Effector memory CD4-positive, alpha-beta T cell (primary cell): Measurements from ENCODE around the gene MICAL2.

Experiments used
- DNase-seq, 3 donors: peaks; one replicate each; pipeline ENCODE4 v3.0.0-alpha.2; 2020
- H3K27ac ChIP-seq: 2 replicates; pipeline ENCODE4 v1.7.0; 2013; ENCODE audit warnings: mild to moderate bottlenecking, low read length, moderate library complexity; ENCODE audit not compliant: insufficient read depth, poor library complexity, severe bottlenecking
- H3K27me3 ChIP-seq: replicated peaks from 2 replicates; pipeline ENCODE4 v1.7.0; 2013; ENCODE audit warnings: mild to moderate bottlenecking, low read length; ENCODE audit not compliant: insufficient read depth, control insufficient read depth, poor library complexity, severe bottlenecking
- H3K36me3 ChIP-seq: 2 replicates; pipeline ENCODE4 v1.7.0; 2013; ENCODE audit warnings: mild to moderate bottlenecking, low read length, moderate library complexity; ENCODE audit not compliant: control insufficient read depth, insufficient read depth
- H3K4me1 ChIP-seq: 2 replicates; pipeline ENCODE4 v1.7.0; 2013; ENCODE audit warnings: low read length, mild to moderate bottlenecking; ENCODE audit not compliant: control insufficient read depth, insufficient read depth, poor library complexity, severe bottlenecking
- H3K4me3 ChIP-seq: 2 replicates; pipeline ENCODE4 v1.7.0; 2013; ENCODE audit warnings: low read length, low read depth, mild to moderate bottlenecking; ENCODE audit not compliant: insufficient read depth, poor library complexity, severe bottlenecking
- H3K9me3 ChIP-seq: 2 replicates; pipeline ENCODE4 v1.7.0; 2013; ENCODE audit warnings: mild to moderate bottlenecking, low read length, moderate library complexity; ENCODE audit not compliant: control insufficient read depth

MICAL2 gene

GRCh38 chr11:12288931-12289666, 178.7 kb downstream of the MICAL2 start:
- Histone ChIP-seq H3K27ac (no peak overlapping the region), H3K27me3 (no peaks in the 10 kb centered on the region), H3K4me3 (no peak overlapping the region), H3K36me3 (no peaks in the 10 kb centered on the region), H3K4me1 (peaks cover 5% of the 10 kb centered on the region), H3K9me3 (no peaks in the 10 kb centered on the region)
- no peak for DNase-seq

GRCh38 chr11:12289667-12290476, 179.5 kb downstream of the MICAL2 start:
- peaks cover 5% of the 10 kb centered on the region for H3K4me1 ChIP-seq
- H3K36me3 ChIP-seq, result no peaks in the 10 kb centered on the region
- no peaks in the 10 kb centered on the region for H3K27me3 ChIP-seq
- no peaks in the 10 kb centered on the region for H3K9me3 ChIP-seq
- no peak overlapping the region for H3K27ac ChIP-seq
- no peak for DNase-seq
- no peak overlapping the region for H3K4me3 ChIP-seq

- Histone ChIP-seq H3K4me1 (peaks cover 5% of the 10 kb centered on the region), H3K27me3 (no peaks in the 10 kb centered on the region), H3K36me3 (no peaks in the 10 kb centered on the region)
Observed at GRCh38 chr11:12290477-12290922, 180.1 kb downstream of the MICAL2 start.

GRCh38 chr11:12291313-12291712, 180.9 kb downstream of the MICAL2 start:
- H3K36me3 ChIP-seq, result no peaks in the 10 kb centered on the region

More at GRCh38 chr11:12290477-12290922, 180.1 kb downstream of the MICAL2 start:
- no peak overlapping the region for H3K27ac ChIP-seq
- H3K4me3 ChIP-seq, result no peak overlapping the region
- no peaks in the 10 kb centered on the region for H3K9me3 ChIP-seq
- no peak for DNase-seq

GRCh38 chr11:12291766-12292165, 181.4 kb downstream of the MICAL2 start:
- Histone ChIP-seq H3K36me3 (no peaks in the 10 kb centered on the region), H3K9me3 (no peaks in the 10 kb centered on the region), H3K4me1 (peaks cover 5% of the 10 kb centered on the region), H3K27me3 (no peaks in the 10 kb centered on the region), H3K27ac (no peak overlapping the region), H3K4me3 (no peak overlapping the region)
- no peak for DNase-seq

More at GRCh38 chr11:12291313-12291712, 180.9 kb downstream of the MICAL2 start:
- no peak overlapping the region for H3K4me3 ChIP-seq
- H3K4me1 ChIP-seq, result peaks cover 5% of the 10 kb centered on the region
- H3K27ac ChIP-seq, result no peak overlapping the region
- DNase-seq, result no peak
- H3K9me3 ChIP-seq, result no peaks in the 10 kb centered on the region
- H3K27me3 ChIP-seq, result no peaks in the 10 kb centered on the region

GRCh38 chr11:12292766-12293165, 182.4 kb downstream of the MICAL2 start:
- DNase-seq, result no peak
- no peak overlapping the region for H3K27ac ChIP-seq

GRCh38 chr11:12293486-12293885, 183.1 kb downstream of the MICAL2 start:
- no peak overlapping the region for H3K27ac ChIP-seq
- no peaks in the 10 kb centered on the region for H3K27me3 ChIP-seq
- H3K4me1 ChIP-seq, result peaks cover 5% of the 10 kb centered on the region
- no peak overlapping the region for H3K4me3 ChIP-seq
- no peak for DNase-seq
- no peaks in the 10 kb centered on the region for H3K36me3 ChIP-seq
- H3K9me3 ChIP-seq, result peaks cover 2% of the 10 kb centered on the region

More at GRCh38 chr11:12292766-12293165, 182.4 kb downstream of the MICAL2 start:
- H3K9me3 ChIP-seq, result no peaks in the 10 kb centered on the region
- no peaks in the 10 kb centered on the region for H3K36me3 ChIP-seq
- no peaks in the 10 kb centered on the region for H3K27me3 ChIP-seq
- no peak overlapping the region for H3K4me3 ChIP-seq
- H3K4me1 ChIP-seq, result peaks cover 5% of the 10 kb centered on the region

- Histone ChIP-seq H3K9me3 (peaks cover 4% of the 10 kb centered on the region), H3K4me1 (peaks cover 5% of the 10 kb centered on the region), H3K4me3 (no peak overlapping the region), H3K36me3 (no peaks in the 10 kb centered on the region), H3K27me3 (no peaks in the 10 kb centered on the region), H3K27ac (no peak overlapping the region)
- no peak for DNase-seq
Observed at GRCh38 chr11:12294613-12295012, 184.2 kb downstream of the MICAL2 start.

- H3K9me3 ChIP-seq, result peaks cover 4% of the 10 kb centered on the region
- H3K36me3 ChIP-seq, result no peaks in the 10 kb centered on the region
- H3K27me3 ChIP-seq, result no peaks in the 10 kb centered on the region
- DNase-seq, result no peak
- H3K27ac ChIP-seq, result no peak overlapping the region
- no peak overlapping the region for H3K4me3 ChIP-seq
- H3K4me1 ChIP-seq, result no peaks in the 10 kb centered on the region
Observed at GRCh38 chr11:12295943-12296342, 185.6 kb downstream of the MICAL2 start.

- H3K9me3 ChIP-seq, result peaks cover 4% of the 10 kb centered on the region
- H3K4me1 ChIP-seq, result no peaks in the 10 kb centered on the region
- no peaks in the 10 kb centered on the region for H3K27me3 ChIP-seq
- no peak overlapping the region for H3K4me3 ChIP-seq
- DNase-seq, result no peak
- H3K36me3 ChIP-seq, result no peaks in the 10 kb centered on the region
- H3K27ac ChIP-seq, result no peak overlapping the region
Observed at GRCh38 chr11:12298610-12299009, 188.2 kb downstream of the MICAL2 start.
